Stimulated activated CD8-positive, alpha-beta memory T cell treated with anti-CD3 and anti-CD28 coated beads, Interleukin-12 subunit alpha, Interleukin-12 subunit beta, amount 100 ng/mL, for 24 hours (primary cell): Measurements from ENCODE around the gene MYH11.
"Not testable (repeated sequence)": the region's sequence is repeated elsewhere in the genome, so short reads cannot be mapped to it uniquely, and the experiment has no call there.

Experiments
- DNase-seq: peaks from one replicate; pipeline ENCODE4 v3.0.0-alpha.2; 2020; ENCODE audit errors: extremely low read depth

Gene MYH11

GRCh38 chr16:15714393-15715172 lies 142.2 kb downstream of the MYH11 start:
- DNase-seq, result no peak

GRCh38 chr16:15708997-15709396 lies 147.8 kb downstream of the MYH11 start:
- no peak for DNase-seq

- no peak for DNase-seq
These were observed 148.7 kb downstream of the MYH11 start for GRCh38 chr16:15708096-15708495.

GRCh38 chr16:15707332-15707731 lies 149.5 kb downstream of the MYH11 start:
- DNase-seq, result no peak

- no peak for DNase-seq
These were observed 151.7 kb downstream of the MYH11 start for GRCh38 chr16:15705064-15705565.

GRCh38 chr16:15704545-15704987 lies 152.3 kb downstream of the MYH11 start:
- peak; percentile 17 for DNase-seq

- DNase-seq, result no peak
These were observed 153.6 kb downstream of the MYH11 start for GRCh38 chr16:15703029-15703736.

- no peak for DNase-seq
These were observed 154.6 kb downstream of the MYH11 start for GRCh38 chr16:15701975-15702970.

- no peak for DNase-seq
These were observed 155.5 kb downstream of the MYH11 start for GRCh38 chr16:15701367-15701766.

GRCh38 chr16:15699819-15700218 lies 157.0 kb downstream of the MYH11 start:
- no peak for DNase-seq

GRCh38 chr16:15694499-15694898 lies 162.3 kb downstream of the MYH11 start:
- no peak for DNase-seq

GRCh38 chr16:15692508-15692907 lies 164.3 kb downstream of the MYH11 start:
- DNase-seq, result not testable (repeated sequence)

- DNase-seq, result no peak
These were observed 165.8 kb downstream of the MYH11 start for GRCh38 chr16:15691046-15691445.

- no peak for DNase-seq
These were observed 166.5 kb downstream of the MYH11 start for GRCh38 chr16:15690296-15690695.

- no peak for DNase-seq
These were observed 167.5 kb downstream of the MYH11 start for GRCh38 chr16:15689290-15689689.

GRCh38 chr16:15686287-15686686 lies 170.5 kb downstream of the MYH11 start:
- DNase-seq, result no peak

GRCh38 chr16:15682105-15682570 lies 174.7 kb downstream of the MYH11 start:
- DNase-seq, result peak; percentile 5

- no peak for DNase-seq
These were observed 179.4 kb downstream of the MYH11 start for GRCh38 chr16:15677447-15677846.

GRCh38 chr16:15676506-15676905 lies 180.3 kb downstream of the MYH11 start:
- no peak for DNase-seq

GRCh38 chr16:15674571-15674970 lies 182.3 kb downstream of the MYH11 start:
- DNase-seq, result no peak

- peak; percentile 10 for DNase-seq
These were observed 184.2 kb downstream of the MYH11 start for GRCh38 chr16:15672514-15673167.
